Mucosa of stomach (tissue), 1 donor: ENCODE results near the gene IL31RA.

Experiments used
- H3K27me3 ChIP-seq: one replicate; pipeline ENCODE4 v1.7.0; 2013; ENCODE audit warnings: mild to moderate bottlenecking, low read length; ENCODE audit not compliant: control insufficient read depth, insufficient read depth
- H3K36me3 ChIP-seq: one replicate; pipeline ENCODE4 v1.7.0; 2013; ENCODE audit warnings: low read length; ENCODE audit not compliant: control insufficient read depth, insufficient read depth
- H3K4me1 ChIP-seq: one replicate; pipeline ENCODE4 v1.7.0; 2013; ENCODE audit warnings: mild to moderate bottlenecking, low read length; ENCODE audit not compliant: control insufficient read depth, insufficient read depth
- H3K4me3 ChIP-seq: one replicate; pipeline ENCODE4 v1.7.0; 2013; ENCODE audit warnings: low read length
- H3K9ac ChIP-seq: one replicate; pipeline ENCODE4 v1.7.0; 2013; ENCODE audit warnings: mild to moderate bottlenecking, low read length, moderate library complexity
- H3K9me3 ChIP-seq: one replicate; pipeline ENCODE4 v1.7.0; 2013; ENCODE audit warnings: mild to moderate bottlenecking, low read length, moderate library complexity; ENCODE audit not compliant: control insufficient read depth
- donor health status: Pancreatic carcinoma.

Gene IL31RA

DNA sequence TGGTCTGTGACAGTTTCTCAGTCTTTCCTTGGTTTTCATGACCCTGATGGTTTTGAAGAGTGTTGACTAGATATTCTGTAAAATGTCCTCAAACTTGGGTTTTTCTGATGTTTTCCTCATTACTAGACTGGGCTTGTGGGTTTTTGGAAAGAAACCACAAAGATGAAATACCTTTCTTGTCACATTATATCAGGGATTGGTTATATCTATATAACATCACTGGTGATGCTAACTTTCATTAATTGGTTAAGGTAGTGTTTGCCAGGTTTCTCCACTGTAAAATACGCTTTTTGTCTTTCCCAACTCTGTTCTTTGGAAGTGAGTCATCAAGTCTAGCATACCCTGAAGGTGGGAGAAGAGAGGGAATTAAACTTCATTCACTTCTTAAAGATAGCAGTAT, 3.3 kb upstream of the IL31RA start:
- Histone ChIP-seq H3K4me1 (no peaks in the 10 kb centered on the region), H3K36me3 (no peaks in the 10 kb centered on the region), H3K9ac (no peak overlapping the region), H3K4me3 (no peak overlapping the region), H3K9me3 (no peaks in the 10 kb centered on the region), H3K27me3 (no peaks in the 10 kb centered on the region)

DNA sequence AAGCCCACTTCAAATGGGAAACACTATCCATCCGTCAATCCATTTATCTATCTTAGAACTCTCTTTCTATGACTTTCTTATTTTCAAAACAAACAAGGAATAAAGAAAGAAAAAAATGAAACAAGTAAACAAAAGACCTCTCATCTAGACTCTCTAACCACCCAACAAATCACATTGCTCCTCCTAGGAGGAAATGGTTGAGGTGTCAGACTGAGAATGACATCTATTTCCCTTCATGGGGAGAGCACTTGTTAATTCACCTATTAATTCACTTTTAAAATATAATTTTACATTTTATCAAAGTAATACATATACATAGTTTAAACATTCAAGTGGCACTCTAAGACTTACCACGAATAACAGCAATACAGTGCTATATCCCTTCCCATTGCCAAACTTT, 2.4 kb upstream of the IL31RA start:
- H3K27me3 ChIP-seq, result no peaks in the 10 kb centered on the region
- no peaks in the 10 kb centered on the region for H3K9me3 ChIP-seq
- no peak overlapping the region for H3K9ac ChIP-seq
- H3K4me3 ChIP-seq, result no peak overlapping the region
- H3K4me1 ChIP-seq, result no peaks in the 10 kb centered on the region
- H3K36me3 ChIP-seq, result no peaks in the 10 kb centered on the region

DNA sequence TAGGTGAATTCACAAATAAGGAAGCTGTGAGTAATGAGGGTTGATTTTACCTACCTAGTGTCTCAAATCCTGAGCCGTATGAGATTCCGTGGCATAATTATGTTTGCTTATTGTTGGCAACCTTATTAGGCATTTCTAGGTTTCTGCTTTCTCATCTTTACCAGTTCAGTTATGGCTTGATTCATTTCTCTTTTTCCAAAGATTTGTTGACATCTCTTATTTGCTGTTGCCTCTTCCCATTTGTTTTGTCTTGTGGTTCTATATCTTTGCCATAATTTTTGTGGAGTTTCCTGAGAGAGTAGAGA, 470 bp downstream of the IL31RA start:
- Histone ChIP-seq H3K9ac (no peak overlapping the region), H3K27me3 (no peaks in the 10 kb centered on the region), H3K9me3 (no peaks in the 10 kb centered on the region), H3K4me1 (no peaks in the 10 kb centered on the region), H3K4me3 (no peak overlapping the region), H3K36me3 (no peaks in the 10 kb centered on the region)

DNA sequence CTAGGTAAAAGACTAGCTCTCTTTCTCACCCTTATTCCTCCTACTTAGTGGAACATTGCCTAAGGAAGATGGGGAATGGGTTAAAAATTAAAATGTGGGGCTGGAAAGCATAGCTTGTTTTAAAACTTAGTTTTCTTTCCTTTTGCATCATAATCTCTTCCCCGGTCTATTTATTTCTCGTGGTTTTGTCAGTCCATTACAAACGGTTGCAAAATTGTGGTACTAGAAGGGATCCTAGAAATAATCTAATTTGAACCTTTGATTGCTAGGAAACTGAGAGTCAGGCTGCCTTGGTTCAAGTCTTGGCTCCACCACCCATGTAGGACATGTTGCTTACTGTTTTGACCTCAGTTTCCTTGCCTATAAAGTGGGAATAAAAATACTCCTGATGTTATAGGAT, 1.3 kb downstream of the IL31RA start:
- no peaks in the 10 kb centered on the region for H3K4me1 ChIP-seq
- H3K9me3 ChIP-seq, result no peaks in the 10 kb centered on the region
- H3K36me3 ChIP-seq, result no peaks in the 10 kb centered on the region
- H3K9ac ChIP-seq, result no peak overlapping the region
- H3K27me3 ChIP-seq, result no peaks in the 10 kb centered on the region
- H3K4me3 ChIP-seq, result no peak overlapping the region

DNA sequence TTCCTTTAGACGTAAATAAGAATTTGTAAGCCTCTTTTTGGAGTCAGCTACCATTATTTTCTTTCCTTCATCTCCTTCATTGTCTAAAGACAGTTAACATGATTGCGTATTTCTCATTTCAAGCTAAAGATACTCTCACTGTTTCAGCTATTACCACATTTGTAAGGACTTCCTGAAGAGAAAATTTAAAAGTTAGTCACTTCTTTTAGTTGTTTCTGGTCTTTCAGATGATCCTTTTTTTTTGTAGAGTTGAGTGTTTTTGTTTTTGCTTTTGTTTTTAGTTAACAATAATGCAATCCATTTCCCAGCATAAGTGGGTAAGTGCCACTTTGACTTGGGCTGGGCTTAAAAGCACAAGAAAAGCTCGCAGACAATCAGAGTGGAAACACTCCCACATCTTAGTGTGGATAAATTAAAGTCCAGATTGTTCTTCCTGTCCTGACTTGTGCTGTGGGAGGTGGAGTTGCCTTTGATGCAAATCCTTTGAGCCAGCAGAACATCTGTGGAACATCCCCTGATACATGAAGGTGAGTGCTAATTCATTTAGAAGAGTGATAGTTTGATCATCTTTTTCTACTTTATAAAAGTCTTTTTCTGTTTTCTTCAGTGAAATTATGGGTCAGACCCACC, 2.0 kb downstream of the IL31RA start:
- no peak overlapping the region for H3K9ac ChIP-seq
- H3K4me1 ChIP-seq, result no peaks in the 10 kb centered on the region
- no peaks in the 10 kb centered on the region for H3K36me3 ChIP-seq
- H3K4me3 ChIP-seq, result no peak overlapping the region
- no peaks in the 10 kb centered on the region for H3K9me3 ChIP-seq
- no peaks in the 10 kb centered on the region for H3K27me3 ChIP-seq

DNA sequence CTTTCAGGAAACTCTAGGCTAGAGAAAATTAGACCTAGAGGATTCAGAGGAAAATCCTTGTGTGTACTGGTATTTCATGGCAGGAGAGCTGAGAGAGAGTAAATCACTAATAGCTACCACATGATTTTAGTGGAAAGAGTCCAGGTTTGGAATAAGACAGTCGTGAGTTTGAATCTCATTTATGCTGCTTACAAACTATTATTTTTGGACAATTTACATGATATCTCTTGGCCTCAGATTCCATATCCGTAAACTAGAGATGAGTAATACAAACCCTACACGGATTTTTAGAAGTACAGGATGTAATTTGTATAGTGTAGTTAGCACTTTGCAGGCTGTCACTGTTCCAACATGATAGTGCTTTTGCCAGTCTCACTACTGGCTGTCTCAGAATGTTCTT, 2.7 kb downstream of the IL31RA start:
- no peaks in the 10 kb centered on the region for H3K27me3 ChIP-seq
- H3K9me3 ChIP-seq, result no peaks in the 10 kb centered on the region
- no peaks in the 10 kb centered on the region for H3K36me3 ChIP-seq
- no peaks in the 10 kb centered on the region for H3K4me1 ChIP-seq
- no peak overlapping the region for H3K9ac ChIP-seq
- no peak overlapping the region for H3K4me3 ChIP-seq

DNA sequence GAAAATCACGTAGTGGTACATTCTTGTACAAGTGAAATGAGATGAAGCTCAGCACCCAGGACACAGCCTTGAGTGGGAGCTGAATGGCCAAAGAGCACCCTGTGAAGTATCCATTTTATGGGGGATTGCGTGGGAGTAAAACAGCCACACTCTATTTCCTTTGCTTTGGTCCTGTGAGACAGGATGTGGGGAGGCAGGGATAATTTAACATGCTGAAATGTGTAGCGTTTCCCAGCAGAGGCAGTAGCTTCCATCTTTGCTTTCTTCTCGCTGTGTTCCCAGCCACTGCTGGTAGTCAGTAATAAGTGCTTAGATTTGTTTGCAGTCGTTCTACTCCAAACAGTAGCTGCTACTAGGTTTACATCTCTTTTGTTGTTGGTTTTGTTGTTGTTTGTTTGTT, 4.4 kb downstream of the IL31RA start:
- Histone ChIP-seq H3K4me1 (no peaks in the 10 kb centered on the region), H3K9me3 (no peaks in the 10 kb centered on the region), H3K9ac (no peak overlapping the region), H3K4me3 (no peak overlapping the region), H3K27me3 (peaks cover 4% of the 10 kb centered on the region), H3K36me3 (no peaks in the 10 kb centered on the region)

DNA sequence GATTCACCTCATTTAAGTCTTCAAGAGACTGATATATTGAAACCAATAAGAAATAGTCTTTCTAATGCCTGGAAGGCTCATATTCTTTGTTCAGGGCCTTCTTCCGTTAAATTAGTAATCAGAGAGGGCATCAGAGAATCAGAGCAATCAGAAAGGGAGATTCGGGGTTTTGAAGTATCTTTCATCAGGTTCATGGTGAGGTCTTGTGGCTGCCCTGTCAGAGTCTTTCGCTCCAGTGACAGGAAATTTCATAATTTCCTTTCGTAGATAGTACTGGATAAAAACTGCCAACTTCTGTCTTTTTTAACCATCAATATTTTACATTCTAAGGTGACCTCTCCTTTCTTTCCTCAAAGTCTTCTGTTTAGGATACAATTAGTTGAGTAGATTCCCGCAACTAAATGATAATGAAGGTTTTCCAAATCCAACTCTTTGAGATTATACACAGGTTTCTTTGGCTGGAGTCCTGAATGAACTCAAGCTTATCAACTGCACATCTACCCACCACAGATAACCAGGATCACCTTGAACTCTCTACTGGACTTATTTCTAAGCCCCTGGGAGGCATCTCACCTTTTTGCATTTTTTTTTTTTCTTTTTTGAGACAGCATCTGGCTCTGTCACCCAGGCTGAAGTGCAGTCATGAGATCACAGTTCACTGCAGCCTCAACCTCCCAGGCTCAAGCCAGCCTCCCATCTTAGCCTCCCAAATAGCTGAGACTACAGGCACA, 5.5 kb downstream of the IL31RA start:
- H3K4me3 ChIP-seq, result no peak overlapping the region
- H3K9ac ChIP-seq, result no peak overlapping the region
- peaks cover 4% of the 10 kb centered on the region for H3K27me3 ChIP-seq

DNA sequence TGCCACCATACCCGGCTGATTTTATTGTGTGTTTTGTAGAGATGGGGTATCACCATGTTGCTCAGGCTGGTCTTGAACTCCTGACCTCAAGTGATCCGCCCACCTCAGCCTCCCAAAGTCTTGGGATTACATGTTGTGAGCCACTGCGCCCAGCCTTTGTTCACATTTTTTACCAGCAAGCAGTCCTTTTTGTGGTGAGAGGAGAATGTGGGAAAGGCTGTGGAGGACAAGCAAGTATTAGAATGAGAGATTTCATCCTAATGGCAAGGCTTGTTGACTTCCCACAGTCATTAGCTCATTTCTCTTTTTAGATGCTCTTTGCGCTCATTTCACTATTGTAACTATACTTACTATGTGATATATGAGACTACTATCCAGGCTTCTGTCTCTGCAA, 6.1 kb downstream of the IL31RA start:
- Histone ChIP-seq H3K36me3 (no peaks in the 10 kb centered on the region), H3K4me1 (no peaks in the 10 kb centered on the region), H3K27me3 (peaks cover 4% of the 10 kb centered on the region), H3K4me3 (no peak overlapping the region), H3K9me3 (no peaks in the 10 kb centered on the region), H3K9ac (no peak overlapping the region)

More for the DNA sequence above, 5.5 kb downstream of the IL31RA start:
- Histone ChIP-seq H3K4me1 (no peaks in the 10 kb centered on the region), H3K9me3 (no peaks in the 10 kb centered on the region), H3K36me3 (no peaks in the 10 kb centered on the region)

DNA sequence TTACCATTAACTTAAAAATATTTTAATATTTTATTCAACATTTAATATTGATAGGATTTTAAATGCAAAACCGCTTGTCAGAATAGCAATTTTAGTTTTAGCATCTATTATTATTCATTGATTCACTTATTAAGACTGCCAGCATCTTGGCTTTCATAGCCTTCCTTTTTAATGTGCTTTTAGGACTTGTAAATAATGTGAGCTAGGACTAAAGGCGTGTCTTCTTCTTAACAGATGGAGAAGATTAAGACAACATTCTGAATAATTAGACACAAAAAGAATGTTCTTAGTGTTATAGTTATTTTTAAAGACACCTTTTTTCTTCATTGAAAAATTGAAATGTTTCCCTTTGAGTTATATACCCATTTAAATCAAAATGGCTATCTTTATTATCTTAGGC, 6.9 kb downstream of the IL31RA start:
- H3K36me3 ChIP-seq, result no peaks in the 10 kb centered on the region
- H3K9ac ChIP-seq, result no peak overlapping the region
- no peaks in the 10 kb centered on the region for H3K9me3 ChIP-seq
- no peaks in the 10 kb centered on the region for H3K4me1 ChIP-seq
- peaks cover 4% of the 10 kb centered on the region for H3K27me3 ChIP-seq
- no peak overlapping the region for H3K4me3 ChIP-seq

DNA sequence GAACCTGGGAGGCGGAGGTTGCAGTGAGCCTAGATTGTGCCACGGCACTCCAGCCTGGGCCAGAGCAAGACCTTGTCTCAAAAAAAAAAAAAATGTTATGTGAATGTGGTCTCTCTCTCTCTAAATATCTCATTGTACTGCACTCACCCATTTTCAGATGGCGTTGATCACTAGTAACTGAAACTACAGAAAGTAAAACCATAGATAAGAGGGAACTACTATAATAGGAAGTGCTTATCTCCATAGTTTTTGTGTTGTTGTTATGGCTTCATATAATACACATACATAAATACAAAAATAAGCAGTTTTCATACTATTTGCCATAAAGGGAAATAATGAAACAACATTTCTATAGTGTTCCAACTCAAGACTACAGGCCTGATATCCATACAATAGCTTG, 9.1 kb downstream of the IL31RA start:
- Histone ChIP-seq H3K27me3 (peaks cover 4% of the 10 kb centered on the region), H3K4me1 (no peaks in the 10 kb centered on the region), H3K9me3 (no peaks in the 10 kb centered on the region), H3K4me3 (no peak overlapping the region), H3K9ac (no peak overlapping the region), H3K36me3 (no peaks in the 10 kb centered on the region)

DNA sequence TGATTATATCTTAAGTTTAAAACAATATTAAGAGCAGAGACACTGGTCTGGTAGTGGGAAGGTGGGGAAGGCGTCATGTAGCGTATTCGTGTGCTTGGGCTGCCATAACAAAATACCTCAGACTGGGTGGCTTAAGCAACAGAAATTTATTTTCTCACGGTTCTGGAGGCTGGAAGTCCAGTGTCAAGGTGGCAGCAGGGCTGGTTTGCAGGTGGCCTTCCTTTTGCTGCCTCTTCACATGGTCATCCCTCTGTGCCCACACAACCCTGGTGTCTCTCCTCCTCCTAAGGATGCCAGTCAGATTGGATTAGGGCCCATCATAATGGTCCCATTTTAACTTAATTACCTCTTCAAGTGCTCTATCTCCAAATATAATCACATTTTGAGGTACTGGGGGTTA, 9.6 kb downstream of the IL31RA start:
- Histone ChIP-seq H3K4me1 (no peaks in the 10 kb centered on the region), H3K9ac (no peak overlapping the region), H3K9me3 (no peaks in the 10 kb centered on the region), H3K4me3 (no peak overlapping the region), H3K27me3 (peaks cover 4% of the 10 kb centered on the region), H3K36me3 (no peaks in the 10 kb centered on the region)
